ES-I3 (cell line): ENCODE data around the gene DENND4C.
"Not testable (repeated sequence)": the region's sequence is repeated elsewhere in the genome, so short reads cannot be mapped to it uniquely, and the experiment has no call there.

ENCODE experiments used
- H3K36me3 ChIP-seq: 2 replicates; pipeline ENCODE4 v1.6.1; 2013; ENCODE audit warnings: mild to moderate bottlenecking, low read length, control low read depth, moderate library complexity; ENCODE audit not compliant: insufficient read depth
- H3K4me1 ChIP-seq: 2 replicates; pipeline ENCODE4 v1.6.1; 2013; ENCODE audit warnings: mild to moderate bottlenecking, control low read depth, low read length; ENCODE audit not compliant: insufficient read depth
- H3K9ac ChIP-seq: 2 replicates; pipeline ENCODE4 v1.6.1; 2013; ENCODE audit warnings: low read depth, mild to moderate bottlenecking, low read length, moderate library complexity
- H3K9me3 ChIP-seq: 2 replicates; pipeline ENCODE4 v1.6.1; 2013; ENCODE audit warnings: mild to moderate bottlenecking, low read length, moderate library complexity; ENCODE audit not compliant: control insufficient read depth, insufficient read depth

Gene DENND4C

GRCh38 chr9:19230355-19231125 is at the start of gene DENND4C:
DENND4C (plus strand) TSS chr9:19230693; CDS start chr9:19276175, 45,482 bp downstream.
- no peaks in the 10 kb centered on the region for H3K9me3 ChIP-seq
- H3K4me1 ChIP-seq: peaks cover 6% of the 10 kb centered on the region

DNA sequence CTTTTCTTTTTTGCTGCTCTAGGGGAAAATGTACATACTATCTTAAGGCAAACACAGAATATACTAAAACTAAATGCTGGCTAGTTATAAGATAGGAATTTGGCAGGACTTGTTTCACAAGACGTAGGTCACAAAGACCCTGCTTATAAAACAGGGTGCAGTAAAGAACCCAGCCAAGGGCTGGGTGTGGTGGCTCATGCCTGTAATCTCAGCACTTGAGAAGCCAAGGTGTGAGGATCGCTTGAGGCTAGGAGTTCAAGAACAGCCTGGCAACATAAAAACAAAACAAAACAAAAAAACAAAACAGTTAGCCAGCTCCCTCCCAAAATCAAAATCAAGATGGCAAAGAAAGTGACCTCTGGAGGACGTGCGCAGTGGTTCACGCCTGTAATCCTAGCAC is 49.5 kb upstream of the DENND4C start:
- no peak overlapping the region for H3K9ac ChIP-seq
- peaks cover 13% of the 10 kb centered on the region; the same call in 1 of the 2 replicates for H3K4me1 ChIP-seq
- no peaks in the 10 kb centered on the region for H3K9me3 ChIP-seq
- H3K36me3 ChIP-seq: no peaks in the 10 kb centered on the region

More at GRCh38 chr9:19230355-19231125, at the start of gene DENND4C:
- H3K9ac ChIP-seq: peak within 1 kb of the TSS; percentile 87
- H3K36me3 ChIP-seq: no peaks in the 10 kb centered on the region

GRCh38 chr9:19181561-19181960 is 48.9 kb upstream of the DENND4C start:
- Histone ChIP-seq H3K36me3 (no peaks in the 10 kb centered on the region), H3K4me1 (peaks cover 13% of the 10 kb centered on the region; the same call in 1 of the 2 replicates), H3K9ac (no peak overlapping the region)

DNA sequence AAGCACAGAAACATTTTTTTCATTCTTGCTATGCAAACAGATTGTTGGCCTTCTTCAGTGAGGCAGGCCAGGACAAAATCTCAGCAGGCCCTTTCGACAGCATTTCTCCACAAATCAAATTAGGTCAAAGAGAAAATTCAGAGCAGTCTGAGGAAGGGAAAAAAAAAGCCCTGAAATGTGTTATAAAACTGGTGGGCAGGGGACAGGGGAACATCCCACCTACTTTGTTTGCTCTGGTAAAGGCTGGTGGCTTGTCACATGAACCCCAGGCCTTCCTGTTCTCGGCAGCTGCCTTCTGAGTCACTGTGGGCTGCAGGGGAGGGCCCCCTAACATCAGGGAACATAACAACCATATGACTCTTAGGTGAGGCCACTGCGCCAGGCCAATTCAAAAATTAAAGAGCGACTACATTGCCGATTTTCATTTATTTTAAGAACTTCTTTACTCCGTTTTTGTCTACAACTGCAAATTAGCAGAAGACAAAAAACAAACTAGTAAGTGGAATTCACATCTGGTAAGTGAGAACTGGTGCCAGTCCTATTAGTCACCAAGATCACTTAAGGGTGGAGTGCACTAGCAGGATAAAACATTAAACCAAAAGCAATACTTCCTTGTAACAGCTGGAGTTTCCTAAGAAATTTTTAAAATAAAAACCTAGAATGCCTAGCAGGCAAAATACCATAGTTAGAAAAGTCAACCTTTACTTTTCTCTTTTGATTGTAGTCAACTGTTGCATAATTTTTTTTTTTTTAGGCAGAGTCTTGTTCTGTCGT is 46.2 kb upstream of the DENND4C start:
- Histone ChIP-seq H3K9me3 (no peaks in the 10 kb centered on the region), H3K4me1 (peaks cover 19% of the 10 kb centered on the region; the same call in 1 of the 2 replicates), H3K9ac (no peak overlapping the region), H3K36me3 (no peaks in the 10 kb centered on the region)

More at GRCh38 chr9:19181561-19181960, 48.9 kb upstream of the DENND4C start:
- no peaks in the 10 kb centered on the region for H3K9me3 ChIP-seq

GRCh38 chr9:19185191-19185590 is 45.3 kb upstream of the DENND4C start:
- H3K9ac ChIP-seq: no peak overlapping the region
- H3K4me1 ChIP-seq: peaks cover 20% of the 10 kb centered on the region; the same call in 1 of the 2 replicates
- H3K36me3 ChIP-seq: no peaks in the 10 kb centered on the region
- no peaks in the 10 kb centered on the region for H3K9me3 ChIP-seq

GRCh38 chr9:19186232-19186631 is 44.3 kb upstream of the DENND4C start:
- H3K9me3 ChIP-seq: no peaks in the 10 kb centered on the region
- no peak overlapping the region for H3K9ac ChIP-seq
- no peaks in the 10 kb centered on the region for H3K36me3 ChIP-seq
- peaks cover 20% of the 10 kb centered on the region; the same call in 1 of the 2 replicates for H3K4me1 ChIP-seq

- Histone ChIP-seq H3K36me3 (no peaks in the 10 kb centered on the region), H3K9ac (no peak overlapping the region), H3K4me1 (peaks cover 23% of the 10 kb centered on the region), H3K9me3 (no peaks in the 10 kb centered on the region)
Measured at GRCh38 chr9:19188771-19189170, 41.7 kb upstream of the DENND4C start.

- Histone ChIP-seq H3K4me1 (peaks cover 13% of the 10 kb centered on the region), H3K36me3 (no peaks in the 10 kb centered on the region), H3K9ac (no peak overlapping the region), H3K9me3 (no peaks in the 10 kb centered on the region)
Measured at GRCh38 chr9:19192202-19193028, 38.1 kb upstream of the DENND4C start.

DNA sequence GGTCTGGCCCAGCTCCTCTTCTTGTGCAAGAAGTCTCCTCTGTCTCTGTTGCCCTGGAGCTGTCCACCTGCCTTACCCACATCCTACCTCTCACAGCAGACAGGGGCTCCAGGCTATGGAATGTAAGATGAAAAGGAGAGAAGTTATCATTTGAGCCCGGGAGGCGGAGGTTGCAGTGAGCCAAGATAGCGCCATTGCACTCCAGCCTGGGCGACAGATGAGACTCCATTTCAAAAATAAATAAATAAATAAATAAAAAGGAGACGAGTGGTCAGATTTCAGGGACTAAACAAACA is 37.5 kb upstream of the DENND4C start:
- no peak overlapping the region for H3K9ac ChIP-seq
- H3K4me1 ChIP-seq: peaks cover 13% of the 10 kb centered on the region
- no peaks in the 10 kb centered on the region for H3K36me3 ChIP-seq
- H3K9me3 ChIP-seq: no peaks in the 10 kb centered on the region

- not testable (repeated sequence) for H3K9ac ChIP-seq, H3K36me3 ChIP-seq, H3K9me3 ChIP-seq
- peaks cover 13% of the 10 kb centered on the region for H3K4me1 ChIP-seq
Measured at GRCh38 chr9:19193358-19193973, 37.0 kb upstream of the DENND4C start.

- Histone ChIP-seq H3K4me1 (peaks cover 6% of the 10 kb centered on the region), H3K36me3 (no peaks in the 10 kb centered on the region), H3K9ac (no peak overlapping the region), H3K9me3 (no peaks in the 10 kb centered on the region)
Measured at GRCh38 chr9:19198406-19198805, 32.1 kb upstream of the DENND4C start.

GRCh38 chr9:19199012-19199411 is 31.5 kb upstream of the DENND4C start:
- H3K9ac ChIP-seq: no peak overlapping the region
- H3K36me3 ChIP-seq: no peaks in the 10 kb centered on the region
- no peaks in the 10 kb centered on the region for H3K9me3 ChIP-seq
- H3K4me1 ChIP-seq: peaks cover 6% of the 10 kb centered on the region

DNA sequence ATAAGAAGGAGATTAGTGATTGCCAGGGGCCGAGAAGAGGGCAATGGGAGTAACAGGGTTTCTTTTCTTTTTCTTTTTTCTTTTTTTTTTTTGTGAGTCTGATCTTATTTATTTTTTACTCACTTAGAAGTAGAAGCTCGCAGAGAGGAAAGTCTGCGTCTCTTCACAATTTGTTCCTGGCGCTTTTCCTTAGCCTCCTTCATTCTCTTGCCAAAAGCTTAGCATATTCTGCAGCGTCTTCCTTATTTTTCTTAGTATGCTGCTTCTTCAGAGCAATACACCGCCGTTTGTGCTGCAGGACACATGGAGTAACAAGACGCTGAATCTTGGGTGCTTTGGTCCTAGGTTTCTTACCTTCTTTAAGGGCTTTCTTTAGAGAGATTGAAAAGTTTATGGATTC is 30.3 kb upstream of the DENND4C start:
- no peaks in the 10 kb centered on the region for H3K9me3 ChIP-seq

More for the DNA sequence above, 30.3 kb upstream of the DENND4C start:
- Histone ChIP-seq H3K36me3 (no peaks in the 10 kb centered on the region), H3K9ac (no peak overlapping the region), H3K4me1 (peaks cover 6% of the 10 kb centered on the region)
